ENCODE data around the gene LMTK2.

GRCh38 chr7:98252425-98253054 is 145.9 kb downstream of the LMTK2 start:
- TF ChIP-seq CTCF (conservative IDR thresholded peaks at IDR 0.05; ENCODE audit: low read length) (no peak), EZH2phosphoT487 (IDR thresholded peaks at IDR 0.05; ENCODE audit: borderline replicate concordance, low read depth, low read length) (no peak)

All from OCI-LY7 (cell line).